GM12878 (cell line): ENCODE measurements around the gene SYDE2.
"Not testable (repeated sequence)": the region's sequence is repeated elsewhere in the genome, so short reads cannot be mapped to it uniquely, and the experiment has no call there.

ENCODE experiments used
- BHLHE40 ChIP-seq, 2 experiments: fragments of 450-650 bp in 1 of 2; IDR thresholded peaks; 2 replicates each; pipeline ENCODE4 v1.6.1; 2011 to 2017; ENCODE audit warnings: low read depth in 2 of 2, borderline replicate concordance in 1 of 2, improper control_type of control experiment in 1 of 2, low read length in 1 of 2, mild to moderate bottlenecking in 1 of 2
- CREB1 ChIP-seq: IDR thresholded peaks from 2 replicates; pipeline ENCODE4 v1.6.1; 2012; ENCODE audit warnings: low read depth, mild to moderate bottlenecking, inconsistent platforms
- MEF2A ChIP-seq: IDR thresholded peaks from 2 replicates; pipeline ENCODE4 v1.6.1; 2011; ENCODE audit warnings: low read depth, mild to moderate bottlenecking, low read length, moderate library complexity; ENCODE audit not compliant: insufficient read depth
- NBN ChIP-seq: fragments of 450-650 bp; IDR thresholded peaks from 2 replicates; pipeline ENCODE4 v1.6.1; 2016
- NFXL1 ChIP-seq: fragments of 450-650 bp; IDR thresholded peaks from 2 replicates; pipeline ENCODE4 v1.6.1; 2017; ENCODE audit warnings: antibody characterized with exemption, mild to moderate bottlenecking, borderline replicate concordance
- SPI1 ChIP-seq: IDR thresholded peaks from 2 replicates; pipeline ENCODE4 v1.6.1; 2011; ENCODE audit warnings: low read depth, mild to moderate bottlenecking, low read length, moderate library complexity, borderline replicate concordance; ENCODE audit not compliant: insufficient read depth
- TF ChIP-seq, protein P1 (sequence below): IDR thresholded peaks from 2 replicates; pipeline ENCODE4 v1.6.1; 2011; ENCODE audit warnings: mild to moderate bottlenecking, low read depth, low read length, moderate library complexity; ENCODE audit not compliant: insufficient replicate concordance
- TF ChIP-seq, protein P2 (sequence below), 3 experiments: IDR thresholded peaks in 2 of 3; conservative IDR thresholded peaks in 1 of 3; 2 replicates each; pipeline ENCODE4 v1.5.1; 2011; ENCODE audit warnings: low read depth in 3 of 3, low read length in 3 of 3, mild to moderate bottlenecking in 3 of 3, control low read depth in 2 of 3, moderate library complexity in 2 of 3, inconsistent platforms in 1 of 3, mixed read lengths in 1 of 3; ENCODE audit not compliant: control insufficient read depth in 2 of 3, insufficient read depth in 1 of 3; ENCODE audit errors: extremely low read depth in 1 of 3
- TF ChIP-seq, protein P3 (sequence below): IDR thresholded peaks from 2 replicates; pipeline ENCODE4 v1.6.1; 2012; ENCODE audit warnings: low read depth, low read length, improper control_type of control experiment
- TF ChIP-seq, protein P4 (sequence below): fragments of 450-650 bp; formaldehyde crosslinking; IDR thresholded peaks from 2 replicates; pipeline ENCODE4 v1.5.0; 2022; ENCODE audit warnings: mild to moderate bottlenecking, missing genetic modification characterization

- TF ChIP-seq BHLHE40 (IDR thresholded peaks at IDR 0.05; ENCODE audit: borderline replicate concordance in 1 of 2, low read depth in 2 of 2, low read length in 1 of 2); NFXL1; CREB1; NBN; SPI1; MEF2A: not testable (repeated sequence)
- TF ChIP-seq, protein P1, sequence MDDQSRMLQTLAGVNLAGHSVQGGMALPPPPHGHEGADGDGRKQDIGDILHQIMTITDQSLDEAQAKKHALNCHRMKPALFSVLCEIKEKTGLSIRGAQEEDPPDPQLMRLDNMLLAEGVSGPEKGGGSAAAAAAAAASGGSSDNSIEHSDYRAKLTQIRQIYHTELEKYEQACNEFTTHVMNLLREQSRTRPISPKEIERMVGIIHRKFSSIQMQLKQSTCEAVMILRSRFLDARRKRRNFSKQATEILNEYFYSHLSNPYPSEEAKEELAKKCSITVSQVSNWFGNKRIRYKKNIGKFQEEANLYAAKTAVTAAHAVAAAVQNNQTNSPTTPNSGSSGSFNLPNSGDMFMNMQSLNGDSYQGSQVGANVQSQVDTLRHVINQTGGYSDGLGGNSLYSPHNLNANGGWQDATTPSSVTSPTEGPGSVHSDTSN, result not testable (repeated sequence)
- TF ChIP-seq, protein P2, sequence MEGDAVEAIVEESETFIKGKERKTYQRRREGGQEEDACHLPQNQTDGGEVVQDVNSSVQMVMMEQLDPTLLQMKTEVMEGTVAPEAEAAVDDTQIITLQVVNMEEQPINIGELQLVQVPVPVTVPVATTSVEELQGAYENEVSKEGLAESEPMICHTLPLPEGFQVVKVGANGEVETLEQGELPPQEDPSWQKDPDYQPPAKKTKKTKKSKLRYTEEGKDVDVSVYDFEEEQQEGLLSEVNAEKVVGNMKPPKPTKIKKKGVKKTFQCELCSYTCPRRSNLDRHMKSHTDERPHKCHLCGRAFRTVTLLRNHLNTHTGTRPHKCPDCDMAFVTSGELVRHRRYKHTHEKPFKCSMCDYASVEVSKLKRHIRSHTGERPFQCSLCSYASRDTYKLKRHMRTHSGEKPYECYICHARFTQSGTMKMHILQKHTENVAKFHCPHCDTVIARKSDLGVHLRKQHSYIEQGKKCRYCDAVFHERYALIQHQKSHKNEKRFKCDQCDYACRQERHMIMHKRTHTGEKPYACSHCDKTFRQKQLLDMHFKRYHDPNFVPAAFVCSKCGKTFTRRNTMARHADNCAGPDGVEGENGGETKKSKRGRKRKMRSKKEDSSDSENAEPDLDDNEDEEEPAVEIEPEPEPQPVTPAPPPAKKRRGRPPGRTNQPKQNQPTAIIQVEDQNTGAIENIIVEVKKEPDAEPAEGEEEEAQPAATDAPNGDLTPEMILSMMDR (IDR thresholded peaks at IDR 0.05 in 2 of 3, conservative IDR thresholded peaks at IDR 0.05 in 1 of 3; ENCODE audit: control insufficient read depth in 2 of 3, extremely low read depth in 1 of 3, insufficient read depth in 1 of 3, low read depth in 3 of 3, low read length in 3 of 3), result not testable (repeated sequence)
- TF ChIP-seq, protein P3, sequence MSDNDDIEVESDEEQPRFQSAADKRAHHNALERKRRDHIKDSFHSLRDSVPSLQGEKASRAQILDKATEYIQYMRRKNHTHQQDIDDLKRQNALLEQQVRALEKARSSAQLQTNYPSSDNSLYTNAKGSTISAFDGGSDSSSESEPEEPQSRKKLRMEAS, result not testable (repeated sequence)
- TF ChIP-seq, protein P4, sequence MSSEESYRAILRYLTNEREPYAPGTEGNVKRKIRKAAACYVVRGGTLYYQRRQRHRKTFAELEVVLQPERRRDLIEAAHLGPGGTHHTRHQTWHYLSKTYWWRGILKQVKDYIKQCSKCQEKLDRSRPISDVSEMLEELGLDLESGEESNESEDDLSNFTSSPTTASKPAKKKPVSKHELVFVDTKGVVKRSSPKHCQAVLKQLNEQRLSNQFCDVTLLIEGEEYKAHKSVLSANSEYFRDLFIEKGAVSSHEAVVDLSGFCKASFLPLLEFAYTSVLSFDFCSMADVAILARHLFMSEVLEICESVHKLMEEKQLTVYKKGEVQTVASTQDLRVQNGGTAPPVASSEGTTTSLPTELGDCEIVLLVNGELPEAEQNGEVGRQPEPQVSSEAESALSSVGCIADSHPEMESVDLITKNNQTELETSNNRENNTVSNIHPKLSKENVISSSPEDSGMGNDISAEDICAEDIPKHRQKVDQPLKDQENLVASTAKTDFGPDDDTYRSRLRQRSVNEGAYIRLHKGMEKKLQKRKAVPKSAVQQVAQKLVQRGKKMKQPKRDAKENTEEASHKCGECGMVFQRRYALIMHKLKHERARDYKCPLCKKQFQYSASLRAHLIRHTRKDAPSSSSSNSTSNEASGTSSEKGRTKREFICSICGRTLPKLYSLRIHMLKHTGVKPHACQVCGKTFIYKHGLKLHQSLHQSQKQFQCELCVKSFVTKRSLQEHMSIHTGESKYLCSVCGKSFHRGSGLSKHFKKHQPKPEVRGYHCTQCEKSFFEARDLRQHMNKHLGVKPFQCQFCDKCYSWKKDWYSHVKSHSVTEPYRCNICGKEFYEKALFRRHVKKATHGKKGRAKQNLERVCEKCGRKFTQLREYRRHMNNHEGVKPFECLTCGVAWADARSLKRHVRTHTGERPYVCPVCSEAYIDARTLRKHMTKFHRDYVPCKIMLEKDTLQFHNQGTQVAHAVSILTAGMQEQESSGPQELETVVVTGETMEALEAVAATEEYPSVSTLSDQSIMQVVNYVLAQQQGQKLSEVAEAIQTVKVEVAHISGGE (CRISPR knock-in tag), result not testable (repeated sequence)
Observed at GRCh38 chr1:85249042-85249441, 48.2 kb upstream of the SYDE2 start.
